Measurements from ENCODE around the gene ADCY9.
"Not testable (repeated sequence)": the region's sequence is repeated elsewhere in the genome, so short reads cannot be mapped to it uniquely, and the experiment has no call there.

The ADCY9 gene

DNA sequence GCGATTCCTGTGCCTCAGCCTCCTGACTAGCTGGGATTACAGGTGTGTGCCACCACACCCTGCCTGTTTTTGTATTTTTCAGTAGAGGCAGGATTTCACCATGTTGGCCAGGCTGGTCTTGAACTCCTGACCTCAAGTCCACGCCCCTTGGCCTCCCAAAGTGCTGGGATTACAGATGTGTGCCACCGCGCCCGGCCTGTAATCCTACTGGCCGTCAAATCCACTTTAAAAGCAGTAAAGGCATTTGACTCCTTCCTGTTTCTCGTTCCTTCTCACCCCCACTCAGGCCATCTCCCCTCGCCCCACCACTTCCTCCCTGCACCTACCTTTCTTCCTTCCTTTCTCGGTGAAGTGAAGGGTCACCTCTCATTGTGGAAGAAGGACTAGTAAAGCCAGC lies 166.3 kb downstream of the ADCY9 start:
- POLR2A ChIA-PET, result no interaction called here
- DNase-seq (ENCODE audit: extremely low spot score), result no peak
- CTCF ChIA-PET, result no interaction called here
- TF ChIP-seq CTCF (IDR thresholded peaks at IDR 0.05; ENCODE audit: control extremely low read depth, extremely low read depth, low read depth, missing control alignments), result no peak

DNA sequence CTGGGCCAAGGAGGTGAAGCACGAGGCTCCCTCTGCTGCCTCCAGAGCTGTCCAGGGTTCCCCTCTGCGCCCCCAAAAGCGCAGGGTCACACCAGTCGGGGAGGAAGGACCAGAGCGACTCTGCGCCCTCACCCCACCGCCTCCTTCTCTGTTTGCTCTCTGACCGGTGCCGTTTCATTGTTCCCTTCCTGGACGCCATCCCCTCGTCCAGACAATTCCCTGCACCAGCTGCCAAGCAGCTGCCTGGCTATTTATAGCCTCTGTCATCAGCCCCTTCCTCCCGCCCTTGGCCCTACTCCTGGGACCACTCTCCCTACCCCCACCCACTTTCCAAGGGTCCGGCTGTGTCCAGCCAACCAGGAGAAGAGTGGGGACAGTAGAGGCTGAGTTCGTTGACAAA lies 167.0 kb downstream of the ADCY9 start:
- POLR2A ChIA-PET, result no interaction called here
- DNase-seq (ENCODE audit: extremely low spot score), result no peak
- no peak for TF ChIP-seq CTCF (IDR thresholded peaks at IDR 0.05; ENCODE audit: control extremely low read depth, extremely low read depth, low read depth, missing control alignments)
- CTCF ChIA-PET, result interaction anchor here (1.8 kb wide), 1 partner anchor 10 kb away, joined by 10 read pairs; no protein-coding TSS in a partner anchor

- no peak for TF ChIP-seq CTCF (IDR thresholded peaks at IDR 0.05; ENCODE audit: control extremely low read depth, extremely low read depth, low read depth, missing control alignments)
- ChIA-PET POLR2A (no interaction called here), CTCF (interaction anchor here (0.8 to 1.8 kb wide), 2 partner anchors 9 to 29 kb away, joined by 4 to 10 read pairs; no protein-coding TSS in a partner anchor)
- no peak for DNase-seq (ENCODE audit: extremely low spot score)
These were observed 167.8 kb downstream of the ADCY9 start for GRCh38 chr16:3948378-3948995.

DNA sequence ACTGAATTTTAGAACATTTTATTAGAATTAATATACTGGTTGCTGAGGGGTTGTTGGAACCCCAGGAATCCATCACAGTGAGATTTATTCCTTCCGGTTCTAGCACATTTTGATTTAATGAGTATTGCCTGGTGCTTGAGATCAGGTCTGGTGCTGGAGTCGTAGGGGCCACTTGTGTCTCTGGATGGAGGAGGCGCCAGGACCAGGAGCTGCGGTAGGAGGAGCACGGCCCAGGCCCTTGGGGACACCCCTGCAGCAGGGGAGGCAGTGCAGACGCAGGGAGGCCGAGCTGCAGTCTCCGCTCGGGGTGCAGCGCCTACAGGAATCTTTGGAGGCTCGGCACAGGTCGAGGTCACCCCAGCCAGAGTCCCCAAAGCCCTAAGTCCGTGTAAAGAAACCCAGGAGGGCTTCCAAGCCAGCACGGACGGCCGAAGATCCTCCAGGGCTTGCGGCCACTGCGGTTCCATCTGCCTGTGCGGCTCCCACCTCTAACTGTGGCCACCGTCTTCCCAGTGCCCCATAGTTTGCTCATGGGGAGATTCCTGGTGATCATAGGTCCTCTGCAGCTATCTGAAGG lies 169.6 kb downstream of the ADCY9 start:
- ChIA-PET CTCF (no interaction called here), POLR2A (no interaction called here)
- no peak for DNase-seq (ENCODE audit: extremely low spot score)
- TF ChIP-seq CTCF (IDR thresholded peaks at IDR 0.05; ENCODE audit: control extremely low read depth, extremely low read depth, low read depth, missing control alignments), result no peak

DNA sequence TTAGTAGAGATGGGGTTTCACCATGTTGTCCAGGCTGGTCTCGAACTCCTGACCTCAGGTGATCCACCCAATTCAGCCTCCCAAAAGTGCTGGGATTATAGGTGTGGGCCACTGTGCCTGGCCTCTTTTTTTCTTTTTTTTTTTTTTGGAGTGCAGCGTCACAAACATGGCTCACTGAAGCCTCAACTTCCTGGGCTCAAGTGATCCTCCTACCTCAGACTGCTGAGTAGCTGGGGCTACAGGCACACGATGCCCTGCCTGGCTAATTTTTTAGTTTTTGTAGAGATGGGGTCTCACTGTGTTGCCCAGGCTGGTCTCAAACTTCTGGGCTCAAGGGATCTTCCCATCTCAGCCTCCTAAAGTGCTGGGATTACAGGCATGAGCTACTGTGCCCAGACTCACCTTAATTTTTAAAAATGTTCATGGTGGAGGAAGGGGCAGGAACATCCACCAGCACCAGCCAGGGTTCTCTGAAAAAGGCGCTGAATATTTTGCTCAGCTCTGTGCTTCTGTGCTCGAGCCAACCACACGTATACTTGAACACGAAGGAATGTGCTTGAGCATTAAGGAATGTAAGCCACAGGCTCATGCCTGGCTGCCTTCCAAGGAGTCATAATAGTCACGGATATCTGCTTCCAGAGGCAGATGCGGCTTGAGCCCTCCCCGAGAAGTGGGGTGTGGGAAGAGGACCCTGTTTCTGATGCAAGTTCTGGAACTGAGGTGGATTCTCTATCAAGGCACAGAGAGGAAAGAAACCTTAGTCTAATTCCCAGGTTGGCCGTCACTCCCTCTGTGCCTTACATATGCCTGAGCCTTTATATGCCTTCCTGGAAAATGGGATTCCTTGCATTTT lies 170.3 kb downstream of the ADCY9 start:
- ChIA-PET CTCF (no interaction called here), POLR2A (no interaction called here)
- DNase-seq (ENCODE audit: extremely low spot score), result no peak
- no peak for TF ChIP-seq CTCF (IDR thresholded peaks at IDR 0.05; ENCODE audit: control extremely low read depth, extremely low read depth, low read depth, missing control alignments)

- CTCF ChIA-PET; POLR2A ChIA-PET; DNase-seq (ENCODE audit: extremely low spot score): not testable (repeated sequence)
These were observed 171.8 kb downstream of the ADCY9 start for GRCh38 chr16:3944457-3944856.

- DNase-seq (ENCODE audit: extremely low spot score); CTCF ChIA-PET; POLR2A ChIA-PET: not testable (repeated sequence)
These were observed 174.1 kb downstream of the ADCY9 start for GRCh38 chr16:3942146-3942545.

All from GM10248 (cell line).